ENCODE data around the gene TMEM165. TPM values are rescaled to one million over a fixed set of nuclear protein-coding genes. Genes with fewer than 3 reads are reported as not detected.

Gene TMEM165
- total and polyA plus RNA-seq, 9 of the 15 experiments (the other 6 are each of a cell fraction or from before 2014, with no cell fraction given), result 21.3 to 145 (median 96.8) TPM

GRCh38 chr4:55411621-55412020 lies 15.9 kb downstream of the TMEM165 start:
- H3K4me2 ChIP-seq (ENCODE audit: insufficient read depth, low read length), result no peak overlapping the region
- no TSS peak for BruUV-seq (replicated peaks)
- in situ Hi-C loops (cut with MboI) (no loop called here), intact Hi-C loops (cut with micrococcal nuclease) (no loop called here)
- peaks cover 92% of the 10 kb centered on the region for H3K36me3 ChIP-seq (ENCODE audit: control insufficient read depth, insufficient read depth, low read length)
- no peaks in the 10 kb centered on the region for H3K9me3 ChIP-seq (replicated peaks; ENCODE audit: control insufficient read depth, insufficient read depth, low read depth, low read length)
- H4K20me1 ChIP-seq (replicated peaks; ENCODE audit: control insufficient read depth, insufficient read depth, low read length), result peaks cover 8% of the 10 kb centered on the region; the same call in 1 of the 2 replicates
- peaks cover 77% of the 10 kb centered on the region for H3K79me2 ChIP-seq (ENCODE audit: control insufficient read depth, insufficient read depth, low read length)
- no peaks in the 10 kb centered on the region for H3K27me3 ChIP-seq (ENCODE audit: control insufficient read depth in 2 of 2, insufficient read depth in 2 of 2, low read length in 2 of 2)
- ATAC-seq (no peak), FAIRE-seq (no peak), DNase-seq (ENCODE audit: extremely low read depth in 1 of 4, low spot score in 3 of 4) (peak in 2 of 4 experiments; percentile 21 to 22)
- CTCF ChIA-PET (ENCODE audit: low intra/inter-chr PET ratio), result no interaction called here
- H3K4me1 ChIP-seq (replicated peaks in 1 of 2; ENCODE audit: control insufficient read depth in 2 of 2, insufficient read depth in 2 of 2, low read length in 2 of 2), result no peaks in the 10 kb centered on the region; a peak in 1 of 5 replicates
- no peak overlapping the region for H3K9ac ChIP-seq (ENCODE audit: insufficient read depth in 1 of 2, low read depth in 2 of 2, low read length in 2 of 2)
- no peak overlapping the region for H3K4me3 ChIP-seq
- TF ChIP-seq POU5F1 (IDR thresholded peaks at IDR 0.05; ENCODE audit: borderline replicate concordance, low read depth, low read length, partially characterized antibody) (no peak), REST (IDR thresholded peaks at IDR 0.05; ENCODE audit: borderline replicate concordance) (no peak), REST (CRISPR knock-in tag; IDR thresholded peaks at IDR 0.05; ENCODE audit: low read depth) (no peak), ZNF280A (IDR thresholded peaks at IDR 0.05; ENCODE audit: low read depth, partially characterized antibody) (no peak), ZNF740 (CRISPR knock-in tag; IDR thresholded peaks at IDR 0.05) (no peak), ZNF740 (tag; IDR thresholded peaks at IDR 0.05) (no peak), ZNF668 (CRISPR knock-in tag; IDR thresholded peaks at IDR 0.05) (no peak), ZBTB33 (CRISPR knock-in tag; IDR thresholded peaks at IDR 0.05) (peak; percentile 83)
- no peak overlapping the region for H3K27ac ChIP-seq (ENCODE audit: extremely low read depth, low read depth, low read length)
- peaks cover 3% of the 10 kb centered on the region for H3K9me1 ChIP-seq (ENCODE audit: control insufficient read depth, insufficient read depth, low read length)
- no peak overlapping the region for H2AFZ ChIP-seq (ENCODE audit: low read depth, low read length)
- POLR2A ChIA-PET, result interaction anchor here (1.4 kb wide), 1 partner anchor 13 kb away, joined by 6 read pairs; no protein-coding TSS in a partner anchor
- 96% methylated on average over 6 of the region's 6 CpGs for WGBS (ENCODE audit: insufficient coverage, low coverage, missing lambda C conversion rate)
